H1 (cell line): ENCODE measurements around the gene BCAM. TPM values are rescaled to one million over a fixed set of nuclear protein-coding genes. Genes with fewer than 3 reads are reported as not detected.

ENCODE experiments used
- CTCF ChIA-PET: fragments of 300-600 bp; sonication (Branson Sonifier 250); formaldehyde crosslinking; loops from one replicate; lab custom pipeline; 2021; ENCODE audit not compliant: partially characterized antibody; lab: Charles Lee
- POLR2A ChIA-PET: fragments of 300-600 bp; sonication (Branson Sonifier 250); formaldehyde crosslinking; loops from one replicate; lab custom pipeline; 2021; ENCODE audit warnings: inconsistent platforms; ENCODE audit not compliant: partially characterized antibody; lab: Charles Lee
- DNase-seq, 2 experiments: peaks; one replicate each; pipeline versions ENCODE4 v3.0.0 to v3.0.0-alpha.2; 2010 to 2022; ENCODE audit warnings: low spot score in 2 of 2, low read depth in 1 of 2, mixed read lengths in 1 of 2
- FAIRE-seq: peaks from 2 replicates; lab custom pipeline; 2011; peaks lifted over from hg19 to GRCh38; lab: Jason Lieb, UNC
- H2AFZ ChIP-seq: 2 replicates; pipeline ENCODE4 v1.8.1; 2012; ENCODE audit warnings: low read length, inconsistent platforms
- H2AK5ac ChIP-seq: 2 replicates; pipeline ENCODE4 v1.6.1; 2013; ENCODE audit warnings: low read depth, low read length
- H2BK120ac ChIP-seq: replicated peaks from 2 replicates; pipeline ENCODE3; 2013; ENCODE audit warnings: low read depth, low read length, inconsistent platforms
- H2BK12ac ChIP-seq: 2 replicates; pipeline ENCODE4 v1.6.1; 2013; ENCODE audit warnings: low read depth, low read length
- H2BK15ac ChIP-seq: 2 replicates; pipeline ENCODE4 v1.6.1; 2013; ENCODE audit warnings: low read length
- H2BK20ac ChIP-seq: 2 replicates; pipeline ENCODE4 v1.6.1; 2013; ENCODE audit warnings: low read length
- H2BK5ac ChIP-seq: 2 replicates; pipeline ENCODE4 v1.6.1; 2013; ENCODE audit warnings: low read depth, low read length
- H3K14ac ChIP-seq: 2 replicates; pipeline ENCODE4 v1.6.1; 2013; ENCODE audit warnings: inconsistent platforms; ENCODE audit not compliant: insufficient read length
- H3K18ac ChIP-seq: 2 replicates; pipeline ENCODE4 v1.6.1; 2013; ENCODE audit warnings: low read length; ENCODE audit errors: extremely low read depth
- H3K23ac ChIP-seq: 2 replicates; pipeline ENCODE4 v1.6.1; 2013; ENCODE audit warnings: inconsistent platforms; ENCODE audit not compliant: insufficient read length
- H3K23me2 ChIP-seq: 2 replicates; pipeline ENCODE4 v1.6.1; 2013; ENCODE audit warnings: low read depth, low read length
- H3K27ac ChIP-seq: 2 replicates; pipeline ENCODE4 v1.6.1; 2011; ENCODE audit warnings: low read depth, low read length, inconsistent platforms
- H3K27me3 ChIP-seq, 4 experiments: replicated peaks in 1 of 4; 1 replicate in 1 of 4; 2 replicates in 3 of 4; pipeline versions ENCODE4 v1.6.1 to v1.8.1; 2011 to 2013; ENCODE audit warnings: low read length in 3 of 4, mild to moderate bottlenecking in 3 of 4, inconsistent platforms in 2 of 4, mixed read lengths in 2 of 4, moderate library complexity in 1 of 4; ENCODE audit not compliant: control insufficient read depth in 3 of 4, insufficient read depth in 3 of 4; ENCODE audit errors: extremely low read depth in 1 of 4
- H3K36me3 ChIP-seq, 4 experiments: 2 replicates each; pipeline versions ENCODE4 v1.6.1 to v1.8.1; 2011 to 2013; ENCODE audit warnings: mild to moderate bottlenecking in 4 of 4, low read length in 3 of 4, moderate library complexity in 2 of 4, control low read depth in 1 of 4, inconsistent platforms in 1 of 4; ENCODE audit not compliant: insufficient read depth in 4 of 4, control insufficient read depth in 2 of 4
- H3K4ac ChIP-seq: replicated peaks from 2 replicates; pipeline ENCODE3; 2013; ENCODE audit warnings: low read length, low read depth, mixed read lengths, inconsistent platforms; ENCODE audit not compliant: insufficient read length
- H3K4me1 ChIP-seq, 4 experiments: replicated peaks in 1 of 4; 1 replicate in 1 of 4; 2 replicates in 3 of 4; pipeline versions ENCODE4 v1.6.1 to v1.8.1; 2011 to 2013; ENCODE audit warnings: low read length in 3 of 4, inconsistent platforms in 2 of 4, mixed read lengths in 1 of 4; ENCODE audit not compliant: insufficient read depth in 4 of 4, control insufficient read depth in 3 of 4
- H3K4me2 ChIP-seq, 2 experiments: 2 replicates each; pipeline versions ENCODE4 v1.6.1 to v1.8.1; 2011 to 2013; ENCODE audit warnings: low read depth in 2 of 2, low read length in 2 of 2, control low read depth in 1 of 2, inconsistent platforms in 1 of 2, mild to moderate bottlenecking in 1 of 2; ENCODE audit not compliant: insufficient read depth in 1 of 2
- H3K4me3 ChIP-seq, 4 experiments: fragments of 200-600, 300-600 bp in 1 of 4; sonication (generic), shearing (Covaris generic), sonication (Bioruptor Twin) in 1 of 4; 2 replicates each; pipeline versions ENCODE4 v1.5.1 to v1.8.1; 2011 to 2016; ENCODE audit warnings: low read length in 4 of 4, low read depth in 3 of 4, control low read depth in 2 of 4, inconsistent platforms in 2 of 4, mild to moderate bottlenecking in 2 of 4, mixed read lengths in 1 of 4, moderate library complexity in 1 of 4; ENCODE audit not compliant: insufficient read depth in 2 of 4; ENCODE audit errors: extremely low read depth in 1 of 4
- H3K56ac ChIP-seq: replicated peaks from 2 replicates; pipeline ENCODE3; 2013; ENCODE audit warnings: low read depth, mild to moderate bottlenecking, mixed read lengths, low read length, inconsistent platforms; ENCODE audit not compliant: insufficient read length
- H3K79me1 ChIP-seq: 2 replicates; pipeline ENCODE4 v1.6.1; 2013; ENCODE audit warnings: low read depth, low read length, control low read depth
- H3K79me2 ChIP-seq, 2 experiments: 2 replicates each; pipeline versions ENCODE4 v1.6.1 to v1.8.1; 2012 to 2013; ENCODE audit warnings: low read length in 2 of 2, mild to moderate bottlenecking in 2 of 2, inconsistent platforms in 1 of 2; ENCODE audit not compliant: insufficient read depth in 2 of 2, control insufficient read depth in 1 of 2
- H3K9ac ChIP-seq, 4 experiments: replicated peaks in 1 of 4; 1 replicate in 1 of 4; 2 replicates in 3 of 4; pipeline versions ENCODE4 v1.6.1 to v1.8.1; 2011 to 2013; ENCODE audit warnings: low read depth in 3 of 4, low read length in 3 of 4, control low read depth in 2 of 4, mild to moderate bottlenecking in 2 of 4, moderate library complexity in 2 of 4, inconsistent platforms in 1 of 4; ENCODE audit errors: extremely low read depth in 1 of 4
- H3K9me3 ChIP-seq, 2 experiments: 2 replicates each; pipeline versions ENCODE4 v1.6.1 to v1.8.1; 2012 to 2013; ENCODE audit warnings: mild to moderate bottlenecking in 2 of 2, moderate library complexity in 2 of 2, control low read depth in 1 of 2, inconsistent platforms in 1 of 2, low read depth in 1 of 2, low read length in 1 of 2, mixed read lengths in 1 of 2; ENCODE audit not compliant: insufficient read depth in 2 of 2
- H4K20me1 ChIP-seq, 2 experiments: replicated peaks in 1 of 2; 2 replicates each; pipeline versions ENCODE3 to v1.8.1; 2011 to 2013; ENCODE audit warnings: inconsistent platforms in 2 of 2, low read length in 2 of 2, mild to moderate bottlenecking in 1 of 2; ENCODE audit not compliant: insufficient read depth in 2 of 2, control insufficient read depth in 1 of 2
- H4K5ac ChIP-seq: 2 replicates; pipeline ENCODE4 v1.6.1; 2013; ENCODE audit warnings: low read length, low read depth, mixed read lengths, inconsistent platforms; ENCODE audit not compliant: insufficient read length
- H4K8ac ChIP-seq: 2 replicates; pipeline ENCODE4 v1.8.0; 2013; ENCODE audit warnings: mild to moderate bottlenecking, moderate library complexity, low read length, inconsistent platforms; ENCODE audit not compliant: insufficient read depth; ENCODE audit errors: extremely low read depth
- H4K91ac ChIP-seq: replicated peaks from 2 replicates; pipeline ENCODE3; 2013; ENCODE audit warnings: low read length, mixed read lengths, inconsistent platforms; ENCODE audit not compliant: insufficient read length
- CBX8 ChIP-seq: fragments of 300-800, 300-1000 bp; sonication (generic); IDR thresholded peaks from 2 replicates; pipeline ENCODE4 v1.7.1; 2016; ENCODE audit warnings: low read depth, low read length, borderline replicate concordance
- CREB1 ChIP-seq: IDR thresholded peaks from 2 replicates; pipeline ENCODE4 v1.6.1; 2012; ENCODE audit warnings: inconsistent platforms
- FOSL1 ChIP-seq: IDR thresholded peaks from 2 replicates; pipeline ENCODE4 v1.6.1; 2011; ENCODE audit warnings: mild to moderate bottlenecking, low read depth, low read length, moderate library complexity; ENCODE audit not compliant: insufficient read depth
- RFX5 ChIP-seq: IDR thresholded peaks from 2 replicates; pipeline ENCODE4 v1.6.1; 2011; ENCODE audit warnings: low read depth, low read length, improper control_type of control experiment, borderline replicate concordance
- SIRT6 ChIP-seq: IDR thresholded peaks from one replicate; pipeline ENCODE4 v1.7.1; 2012; ENCODE audit warnings: low read length, inconsistent platforms
- SP1 ChIP-seq: IDR thresholded peaks from 2 replicates; pipeline ENCODE4 v1.6.1; 2011; ENCODE audit warnings: low read depth, low read length
- SP4 ChIP-seq: IDR thresholded peaks from 2 replicates; pipeline ENCODE4 v1.6.1; 2012; ENCODE audit warnings: low read length, inconsistent platforms
- YY1 ChIP-seq: IDR thresholded peaks from 2 replicates; pipeline ENCODE4 v1.6.1; 2011; ENCODE audit warnings: low read depth, mild to moderate bottlenecking, low read length
- WGBS, 2 experiments: shearing (Covaris generic) in 1 of 2; methylation state at CpG; one replicate each; pipeline versions ENCODE4 v1.1.6 to v1.1.7; 2013 to 2015; ENCODE audit warnings: low lambda C conversion rate in 2 of 2, mixed read lengths in 2 of 2, inconsistent platforms in 1 of 2, low coverage in 1 of 2, missing lambda C conversion rate in 1 of 2; ENCODE audit not compliant: insufficient replicate concordance in 2 of 2, insufficient coverage in 1 of 2, insufficient read length in 1 of 2; ENCODE audit errors: extremely low coverage in 1 of 2, missing lambda C conversion rate in 1 of 2; 5-methylcytosine and 5-hydroxymethylcytosine counted together
- polyA plus RNA-seq, 7 experiments: library from polyadenylated mRNA; depleted of rRNA in 3 of 7; stranded (reverse) in 5 of 7; unstranded in 2 of 7; fragments of >200 nt in 5 of 7; fragments of 200-250 nt in 2 of 7; gene quantifications; 1 replicate in 5 of 7; 2 replicates in 1 of 7; 4 replicates in 1 of 7; pipeline versions ENCODE4 v1.2.1 to v1.2.3, GENCODE V29; 2011 to 2013; ENCODE audit warnings: missing spikeins in 2 of 7, mixed read lengths in 2 of 7
- total RNA-seq: library from RNA; stranded (reverse); fragmentation: NEBNext Ultra II Directional; extraction: Animal tissue kit (Norgen Biotek cat#: 25700); gene quantifications from 2 replicates; pipeline ENCODE4 v1.2.1, GENCODE V29; 2021
- TF ChIP-seq, protein P1 (sequence below): IDR thresholded peaks from 2 replicates; pipeline ENCODE4 v1.6.1; 2011; ENCODE audit warnings: low read length, improper control_type of control experiment

BCAM gene
- total and polyA plus RNA-seq, 2 of the 8 experiments (the other 6 are each of a cell fraction or from before 2014, with no cell fraction given), result 32.5 to 81.4 TPM

DNA sequence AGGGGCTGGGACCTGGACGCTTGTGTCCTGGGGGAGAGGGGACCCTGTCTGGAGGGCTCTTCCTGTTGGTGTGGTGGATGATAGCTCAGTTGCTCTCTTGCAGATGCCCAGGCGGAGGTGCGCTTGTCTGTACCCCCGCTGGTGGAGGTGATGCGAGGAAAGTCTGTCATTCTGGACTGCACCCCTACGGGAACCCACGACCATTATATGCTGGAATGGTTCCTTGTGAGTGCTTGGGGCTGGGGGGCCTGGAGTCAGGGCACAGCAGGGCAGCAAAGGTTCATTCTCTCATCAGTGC, 2.2 kb downstream of the BCAM start:
- Histone ChIP-seq H3K23ac (no peak overlapping the region), H3K27ac (no peak overlapping the region), H2AK5ac (no peak overlapping the region), H2BK120ac (no peak overlapping the region), H3K14ac (no peak overlapping the region), H3K27me3 (peaks cover 0 to 2% (median under 1%) of the 10 kb centered on the region in 4 experiments; a peak in 3 of 7 replicates), H4K5ac (no peak overlapping the region), H3K4me1 (peaks cover 4 to 34% (median 21%) of the 10 kb centered on the region in 4 experiments), H3K4me3 (no peak overlapping the region), H3K36me3 (peaks cover 9 to 30% (median 21%) of the 10 kb centered on the region in 4 experiments; a peak in 5 of 8 replicates), H3K9ac (no peak overlapping the region), H2BK20ac (no peak overlapping the region), H4K8ac (peak overlapping the region; percentile 52; the same call in 1 of the 2 replicates), H4K20me1 (peaks cover 8 to 14% of the 10 kb centered on the region in 2 experiments), H3K79me1 (peaks cover 2% of the 10 kb centered on the region; the same call in 1 of the 2 replicates), H3K9me3 (no peaks in the 10 kb centered on the region), H2BK15ac (no peak overlapping the region), H4K91ac (no peak overlapping the region), H3K4ac (no peak overlapping the region), H3K56ac (no peak overlapping the region), H3K4me2 (peak overlapping the region; percentile 17 to 72; a peak in 2 of 4 replicates), H2BK5ac (no peak overlapping the region), H2BK12ac (no peak overlapping the region), H3K23me2 (peaks cover 5% of the 10 kb centered on the region; the same call in 1 of the 2 replicates), H2AFZ (no peak overlapping the region), H3K79me2 (no peaks in the 10 kb centered on the region), H3K18ac (no peak overlapping the region)
- TF ChIP-seq CBX8 (no peak), RFX5 (no peak), SIRT6 (no peak), FOSL1 (no peak), YY1 (no peak), CREB1 (no peak), SP1 (no peak), SP4 (no peak)
- TF ChIP-seq, protein P1, sequence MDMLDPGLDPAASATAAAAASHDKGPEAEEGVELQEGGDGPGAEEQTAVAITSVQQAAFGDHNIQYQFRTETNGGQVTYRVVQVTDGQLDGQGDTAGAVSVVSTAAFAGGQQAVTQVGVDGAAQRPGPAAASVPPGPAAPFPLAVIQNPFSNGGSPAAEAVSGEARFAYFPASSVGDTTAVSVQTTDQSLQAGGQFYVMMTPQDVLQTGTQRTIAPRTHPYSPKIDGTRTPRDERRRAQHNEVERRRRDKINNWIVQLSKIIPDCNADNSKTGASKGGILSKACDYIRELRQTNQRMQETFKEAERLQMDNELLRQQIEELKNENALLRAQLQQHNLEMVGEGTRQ, result no peak
- WGBS, 2 experiments, result 96% methylated on average over 6 of the region's 7 CpGs; no CpG with 5 or more reads in 1 of the 2 experiments
- ChIA-PET CTCF (interaction anchor here (0.7 to 7.6 kb wide), 2 partner anchors 9 to 27 kb away, joined by 3 to 116 read pairs; no protein-coding TSS in a partner anchor), POLR2A (interaction anchor here (0.7 to 6.0 kb wide), 4 partner anchors 11 to 160 kb away, joined by 3 to 37 read pairs (median 16); no protein-coding TSS in a partner anchor)
- no peak for DNase-seq
- no peak for FAIRE-seq
